Measurements from ENCODE around the gene VPS29. TPM values are rescaled to one million over a fixed set of nuclear protein-coding genes. Genes with fewer than 3 reads are reported as not detected.

The VPS29 gene
- polyA plus RNA-seq, 3 donors = 224 to 409 (median 342) TPM

DNA sequence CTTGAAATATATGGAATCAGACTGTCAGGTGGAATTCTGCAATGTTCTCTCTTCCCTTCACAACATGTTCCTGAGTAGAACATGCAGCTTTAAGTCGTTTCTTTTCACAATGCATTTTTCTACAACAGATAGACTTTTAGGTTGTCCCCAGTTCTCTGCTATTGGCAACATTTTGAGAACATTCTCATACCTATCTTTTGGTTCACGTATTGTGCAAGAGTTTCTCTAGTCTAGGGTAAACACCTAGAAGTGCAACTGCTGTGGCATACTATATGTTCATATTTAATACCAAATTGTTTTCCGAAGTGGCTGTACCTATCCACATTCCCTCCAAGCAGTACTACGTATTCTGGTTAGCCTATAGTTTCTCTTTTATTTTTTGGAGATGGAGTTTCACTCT, 49.1 kb upstream of the VPS29 start:
- no peak overlapping the region for H3K27ac ChIP-seq (ENCODE audit: low read depth in 1 of 2, low read length in 2 of 2)
- TF ChIP-seq, protein P1, sequence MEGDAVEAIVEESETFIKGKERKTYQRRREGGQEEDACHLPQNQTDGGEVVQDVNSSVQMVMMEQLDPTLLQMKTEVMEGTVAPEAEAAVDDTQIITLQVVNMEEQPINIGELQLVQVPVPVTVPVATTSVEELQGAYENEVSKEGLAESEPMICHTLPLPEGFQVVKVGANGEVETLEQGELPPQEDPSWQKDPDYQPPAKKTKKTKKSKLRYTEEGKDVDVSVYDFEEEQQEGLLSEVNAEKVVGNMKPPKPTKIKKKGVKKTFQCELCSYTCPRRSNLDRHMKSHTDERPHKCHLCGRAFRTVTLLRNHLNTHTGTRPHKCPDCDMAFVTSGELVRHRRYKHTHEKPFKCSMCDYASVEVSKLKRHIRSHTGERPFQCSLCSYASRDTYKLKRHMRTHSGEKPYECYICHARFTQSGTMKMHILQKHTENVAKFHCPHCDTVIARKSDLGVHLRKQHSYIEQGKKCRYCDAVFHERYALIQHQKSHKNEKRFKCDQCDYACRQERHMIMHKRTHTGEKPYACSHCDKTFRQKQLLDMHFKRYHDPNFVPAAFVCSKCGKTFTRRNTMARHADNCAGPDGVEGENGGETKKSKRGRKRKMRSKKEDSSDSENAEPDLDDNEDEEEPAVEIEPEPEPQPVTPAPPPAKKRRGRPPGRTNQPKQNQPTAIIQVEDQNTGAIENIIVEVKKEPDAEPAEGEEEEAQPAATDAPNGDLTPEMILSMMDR (IDR thresholded peaks at IDR 0.05) = no peak
- H3K9me3 ChIP-seq (replicated peaks in 1 of 2; ENCODE audit: control insufficient read depth in 1 of 2, insufficient read depth in 1 of 2, low read length in 2 of 2) = no peaks in the 10 kb centered on the region
- intact Hi-C loops (cut with micrococcal nuclease) = loop anchor here (2.0 to 10.0 kb wide), 3 partner anchors 50 to 144 kb away; partner anchors contain the start of gene ARPC3 (in 1 of the 2)
- Mint-ChIP-seq H3K4me3 (no peak overlapping the region), H3K9me3 (peaks cover 0 to 1% (median 0%) of the 10 kb centered on the region in 7 donors), H3K4me1 (peaks cover 30% of the 10 kb centered on the region), H3K36me3 (peaks cover 40 to 44% of the 10 kb centered on the region in 2 donors), H3K27ac (no peak overlapping the region), H3K27me3 (ENCODE audit: low read depth in 3 of 3) (peaks cover 0 to 2% (median 0%) of the 10 kb centered on the region in 3 donors)
- H2AFZ ChIP-seq (ENCODE audit: insufficient read depth, low read depth, low read length, poor library complexity, severe bottlenecking) = no peak overlapping the region
- H4K20me1 ChIP-seq (ENCODE audit: insufficient read depth, low read length) = peaks cover 100% of the 10 kb centered on the region
- no peaks in the 10 kb centered on the region for H3K27me3 ChIP-seq (ENCODE audit: control insufficient read depth in 2 of 2, insufficient read depth in 2 of 2, low read length in 2 of 2)
- DNase-seq = no peak
- H3K9ac ChIP-seq (ENCODE audit: insufficient read depth, low read length, poor library complexity, severe bottlenecking) = no peak overlapping the region
- peaks cover 16 to 56% of the 10 kb centered on the region in 2 donors for H3K36me3 ChIP-seq (replicated peaks in 1 of 2; ENCODE audit: control insufficient read depth in 1 of 2, insufficient read depth in 2 of 2, low read length in 2 of 2)
- no peak overlapping the region for H3K4me2 ChIP-seq (replicated peaks; ENCODE audit: extremely low read depth, low read length, poor library complexity, severe bottlenecking)
- peaks cover 10 to 21% of the 10 kb centered on the region in 2 donors for H3K4me1 ChIP-seq (ENCODE audit: control insufficient read depth in 1 of 2, insufficient read depth in 2 of 2, low read length in 2 of 2)
- H3K4me3 ChIP-seq (replicated peaks in 1 of 3; ENCODE audit: low read depth in 2 of 3, low read length in 3 of 3) = no peak overlapping the region
- 100% methylated on average over 1 of the region's 4 CpGs for WGBS (ENCODE audit: insufficient coverage)
- H3K79me2 ChIP-seq (ENCODE audit: insufficient read depth, low read length) = peaks cover 99% of the 10 kb centered on the region

DNA sequence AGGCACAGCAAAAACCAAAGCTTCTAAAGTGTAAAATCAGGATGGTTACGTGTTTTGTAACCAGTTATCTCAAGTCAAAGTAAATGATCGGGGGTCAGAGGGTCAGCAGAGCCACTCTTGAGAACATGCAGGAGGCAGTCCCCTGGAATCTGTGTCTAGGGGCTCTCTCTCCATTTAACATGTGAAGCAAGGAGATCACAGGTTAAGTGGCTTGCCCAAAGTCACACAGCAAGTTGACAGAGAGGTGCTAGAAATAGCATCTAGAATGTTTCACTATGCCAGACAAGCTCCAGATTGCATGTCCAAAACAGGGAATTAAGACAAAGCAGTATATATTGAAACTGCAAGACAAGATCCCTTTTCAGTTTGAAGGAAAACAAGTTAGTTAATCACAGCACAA, 47.8 kb upstream of the VPS29 start:
- Histone ChIP-seq H3K4me1 (ENCODE audit: control insufficient read depth in 1 of 2, insufficient read depth in 2 of 2, low read length in 2 of 2) (peaks cover 0 to 18% of the 10 kb centered on the region in 2 donors), H3K36me3 (replicated peaks in 1 of 2; ENCODE audit: control insufficient read depth in 1 of 2, insufficient read depth in 2 of 2, low read length in 2 of 2) (peaks cover 23 to 69% of the 10 kb centered on the region in 2 donors), H3K9ac (ENCODE audit: insufficient read depth, low read length, poor library complexity, severe bottlenecking) (no peak overlapping the region), H3K9me3 (replicated peaks in 1 of 2; ENCODE audit: control insufficient read depth in 1 of 2, insufficient read depth in 1 of 2, low read length in 2 of 2) (no peaks in the 10 kb centered on the region), H4K20me1 (ENCODE audit: insufficient read depth, low read length) (peaks cover 100% of the 10 kb centered on the region), H3K4me3 (replicated peaks in 1 of 3; ENCODE audit: low read depth in 2 of 3, low read length in 3 of 3) (no peak overlapping the region), H3K79me2 (ENCODE audit: insufficient read depth, low read length) (peaks cover 96% of the 10 kb centered on the region), H3K4me2 (replicated peaks; ENCODE audit: extremely low read depth, low read length, poor library complexity, severe bottlenecking) (no peak overlapping the region), H3K27ac (ENCODE audit: low read depth in 1 of 2, low read length in 2 of 2) (no peak overlapping the region), H2AFZ (ENCODE audit: insufficient read depth, low read depth, low read length, poor library complexity, severe bottlenecking) (no peak overlapping the region), H3K27me3 (ENCODE audit: control insufficient read depth in 2 of 2, insufficient read depth in 2 of 2, low read length in 2 of 2) (no peaks in the 10 kb centered on the region)
- Mint-ChIP-seq H3K36me3 (peaks cover 49 to 56% of the 10 kb centered on the region in 2 donors), H3K9me3 (peaks cover 0 to 1% (median 0%) of the 10 kb centered on the region in 7 donors), H3K27ac (peak overlapping the region in 1 of 7 donors; percentile 33), H3K27me3 (ENCODE audit: low read depth in 3 of 3) (peaks cover 0 to 2% (median 0%) of the 10 kb centered on the region in 3 donors), H3K4me3 (no peak overlapping the region), H3K4me1 (peaks cover 29% of the 10 kb centered on the region)
- intact Hi-C loops (cut with micrococcal nuclease) = loop anchor here (2.0 to 10.0 kb wide), 3 partner anchors 51 to 145 kb away; partner anchors contain the start of gene ARPC3 (in 1 of the 2)
- DNase-seq = no peak
- WGBS (ENCODE audit: insufficient coverage) = no CpG with 5 or more reads among the region's 2 CpGs
- TF ChIP-seq, protein P1 (IDR thresholded peaks at IDR 0.05) = no peak
